Adrenal gland (tissue), 5 donors: ENCODE measurements around the gene NKIRAS2.
"Not testable (repeated sequence)": the region's sequence is repeated elsewhere in the genome, so short reads cannot be mapped to it uniquely, and the experiment has no call there.

Source experiments
- POLR2A ChIP-seq, 2 donors: fragments of 450-650 bp; IDR thresholded peaks; one replicate each; pipeline ENCODE4 v1.6.1; 2017; ENCODE audit warnings: antibody characterized with exemption in 2 of 2, mild to moderate bottlenecking in 2 of 2, moderate library complexity in 1 of 2
- TF ChIP-seq, protein P1 (sequence below), 6 experiments: fragments of 450-650 bp in 4 of 6; fragments of 200-600 bp in 2 of 6; sonication (generic) in 1 of 6; IDR thresholded peaks; 1 replicate in 5 of 6; 2 replicates in 1 of 6; pipeline versions ENCODE4 v1.5.1 to v1.8.0; 2016 to 2021; ENCODE audit warnings: antibody characterized with exemption in 6 of 6, mild to moderate bottlenecking in 2 of 6, moderate library complexity in 1 of 6
- donor health status: DM: no; HTN: no; CAD: no.

DNA sequence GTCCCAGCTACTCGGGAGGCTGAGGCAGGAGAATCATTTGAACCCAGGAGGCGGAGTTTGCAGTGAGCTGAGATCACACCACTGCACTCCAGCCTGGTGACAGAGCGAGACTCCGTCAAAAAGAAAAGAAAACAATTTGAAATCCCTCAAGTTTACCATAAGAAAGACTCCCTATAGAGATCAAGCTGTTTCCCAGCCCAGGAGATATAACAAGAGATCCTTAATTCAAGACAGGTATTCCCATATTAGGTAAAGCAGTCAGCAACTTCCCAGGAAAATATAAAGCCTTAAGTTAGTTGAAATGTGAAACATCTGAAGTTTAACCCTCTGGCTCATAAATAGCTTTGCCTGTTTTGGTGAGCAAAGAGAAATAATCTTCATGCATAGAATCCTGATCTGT is 7.5 kb upstream of the NKIRAS2 start:
- TF ChIP-seq, protein P1, sequence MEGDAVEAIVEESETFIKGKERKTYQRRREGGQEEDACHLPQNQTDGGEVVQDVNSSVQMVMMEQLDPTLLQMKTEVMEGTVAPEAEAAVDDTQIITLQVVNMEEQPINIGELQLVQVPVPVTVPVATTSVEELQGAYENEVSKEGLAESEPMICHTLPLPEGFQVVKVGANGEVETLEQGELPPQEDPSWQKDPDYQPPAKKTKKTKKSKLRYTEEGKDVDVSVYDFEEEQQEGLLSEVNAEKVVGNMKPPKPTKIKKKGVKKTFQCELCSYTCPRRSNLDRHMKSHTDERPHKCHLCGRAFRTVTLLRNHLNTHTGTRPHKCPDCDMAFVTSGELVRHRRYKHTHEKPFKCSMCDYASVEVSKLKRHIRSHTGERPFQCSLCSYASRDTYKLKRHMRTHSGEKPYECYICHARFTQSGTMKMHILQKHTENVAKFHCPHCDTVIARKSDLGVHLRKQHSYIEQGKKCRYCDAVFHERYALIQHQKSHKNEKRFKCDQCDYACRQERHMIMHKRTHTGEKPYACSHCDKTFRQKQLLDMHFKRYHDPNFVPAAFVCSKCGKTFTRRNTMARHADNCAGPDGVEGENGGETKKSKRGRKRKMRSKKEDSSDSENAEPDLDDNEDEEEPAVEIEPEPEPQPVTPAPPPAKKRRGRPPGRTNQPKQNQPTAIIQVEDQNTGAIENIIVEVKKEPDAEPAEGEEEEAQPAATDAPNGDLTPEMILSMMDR (IDR thresholded peaks at IDR 0.05): not testable (repeated sequence)
- not testable (repeated sequence) for TF ChIP-seq POLR2A (IDR thresholded peaks at IDR 0.05)
